ENCODE measurements around the gene PCBP3.

The PCBP3 gene

GRCh38 chr21:45753445-45753844 lies 109.9 kb downstream of the PCBP3 start:
- no peak for DNase-seq (ENCODE audit: low read depth in 2 of 2)

- no peak for DNase-seq (ENCODE audit: low read depth in 2 of 2)
Measured at GRCh38 chr21:45756029-45756428, 112.5 kb downstream of the PCBP3 start.

GRCh38 chr21:45756669-45757068 lies 113.1 kb downstream of the PCBP3 start:
- no peak for DNase-seq (ENCODE audit: low read depth in 2 of 2)

- no peak for DNase-seq (ENCODE audit: low read depth in 2 of 2)
Measured at GRCh38 chr21:45761704-45762103, 118.2 kb downstream of the PCBP3 start.

- no peak for DNase-seq (ENCODE audit: low read depth in 2 of 2)
Measured at GRCh38 chr21:45763074-45763473, 119.5 kb downstream of the PCBP3 start.

- DNase-seq (ENCODE audit: low read depth in 2 of 2), result no peak
Measured at GRCh38 chr21:45763506-45763905, 120.0 kb downstream of the PCBP3 start.

- no peak for DNase-seq (ENCODE audit: low read depth in 2 of 2)
Measured at GRCh38 chr21:45764792-45765191, 121.3 kb downstream of the PCBP3 start.

GRCh38 chr21:45765375-45765774 lies 121.8 kb downstream of the PCBP3 start:
- no peak for DNase-seq (ENCODE audit: low read depth in 2 of 2)

- no peak for DNase-seq (ENCODE audit: low read depth in 2 of 2)
Measured at GRCh38 chr21:45766055-45766454, 122.5 kb downstream of the PCBP3 start.

- DNase-seq (ENCODE audit: low read depth in 2 of 2), result no peak
Measured at GRCh38 chr21:45766501-45766900, 123.0 kb downstream of the PCBP3 start.

- no peak for DNase-seq (ENCODE audit: low read depth in 2 of 2)
Measured at GRCh38 chr21:45767071-45768006, 123.8 kb downstream of the PCBP3 start.

GRCh38 chr21:45768011-45768739 lies 124.7 kb downstream of the PCBP3 start:
- peak; percentile 33 to 43 for DNase-seq (ENCODE audit: low read depth in 2 of 2)

- DNase-seq (ENCODE audit: low read depth in 2 of 2), result no peak
Measured at GRCh38 chr21:45768740-45769048, 125.2 kb downstream of the PCBP3 start.

GRCh38 chr21:45769294-45769693 lies 125.8 kb downstream of the PCBP3 start:
- no peak for DNase-seq (ENCODE audit: low read depth in 2 of 2)

- no peak for DNase-seq (ENCODE audit: low read depth in 2 of 2)
Measured at GRCh38 chr21:45769896-45770295, 126.4 kb downstream of the PCBP3 start.

GRCh38 chr21:45772180-45772579 lies 128.7 kb downstream of the PCBP3 start:
- no peak for DNase-seq (ENCODE audit: low read depth in 2 of 2)

- DNase-seq (ENCODE audit: low read depth in 2 of 2), result no peak
Measured at GRCh38 chr21:45774291-45774690, 130.8 kb downstream of the PCBP3 start.

GRCh38 chr21:45776971-45777370 lies 133.4 kb downstream of the PCBP3 start:
- DNase-seq (ENCODE audit: low read depth in 2 of 2), result no peak

- no peak for DNase-seq (ENCODE audit: low read depth in 2 of 2)
Measured at GRCh38 chr21:45778686-45779085, 135.2 kb downstream of the PCBP3 start.

- no peak for DNase-seq (ENCODE audit: low read depth in 2 of 2)
Measured at GRCh38 chr21:45779226-45779625, 135.7 kb downstream of the PCBP3 start.

- no peak for DNase-seq (ENCODE audit: low read depth in 2 of 2)
Measured at GRCh38 chr21:45780647-45781046, 137.1 kb downstream of the PCBP3 start.

- DNase-seq (ENCODE audit: low read depth in 2 of 2), result no peak
Measured at GRCh38 chr21:45781741-45782140, 138.2 kb downstream of the PCBP3 start.

GRCh38 chr21:45786660-45787059 lies 143.1 kb downstream of the PCBP3 start:
- no peak for DNase-seq (ENCODE audit: low read depth in 2 of 2)
